ENCODE data around the gene PFKFB2.

The PFKFB2 gene

DNA sequence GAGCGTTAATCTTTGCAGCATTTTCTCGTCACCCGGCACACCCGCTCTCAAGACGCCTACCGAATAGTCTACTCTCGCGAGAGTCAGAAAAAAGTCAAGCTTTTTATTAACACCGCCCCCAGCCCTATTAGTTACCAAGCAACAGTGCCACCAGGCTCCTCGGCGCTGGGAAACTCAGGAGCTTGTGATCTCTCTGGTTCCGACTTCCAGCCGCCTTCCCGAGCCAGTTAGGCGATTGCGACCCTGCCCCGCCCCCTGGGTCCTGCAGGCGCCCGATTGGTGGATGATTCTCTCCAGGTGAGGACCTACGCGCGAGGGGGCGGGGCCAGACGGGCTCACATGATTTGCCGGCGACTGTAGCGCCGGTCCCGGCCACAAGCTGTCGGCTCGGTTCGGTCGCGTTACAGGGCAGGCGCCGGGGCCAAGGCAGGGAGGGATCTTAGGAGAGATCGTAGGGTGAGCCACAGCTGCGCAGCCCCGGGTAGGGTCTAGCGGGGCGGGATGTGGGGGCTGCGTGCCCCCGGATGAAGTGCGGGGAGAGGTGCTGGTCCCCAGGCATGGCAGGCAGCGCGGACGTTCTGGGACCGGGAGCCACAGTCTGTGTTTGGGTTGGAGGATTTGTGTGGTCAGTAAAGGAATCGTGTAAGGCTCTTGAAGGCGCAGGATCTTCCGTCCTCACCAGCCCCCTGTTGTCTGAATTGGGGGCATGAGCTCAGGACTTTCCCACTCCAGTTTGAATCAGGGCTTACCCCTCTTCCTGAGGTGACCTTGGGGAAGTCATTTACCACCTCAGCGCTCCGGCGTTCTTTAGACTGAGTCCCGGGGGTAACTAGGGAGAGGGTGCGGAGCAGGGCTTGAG is at the start of gene PFKFB2:
Gene PFKFB2 (plus strand): TSS at position 365 of the 859 bp plus-strand sequence. CDS start 1,443 bp downstream, outside the sequence.
- Histone ChIP-seq H3K4me1 (ENCODE audit: control insufficient read depth, insufficient read depth, low read length) (peaks cover 12% of the 10 kb centered on the region), H3K36me3 (ENCODE audit: control insufficient read depth, insufficient read depth, low read length) (peaks cover 12% of the 10 kb centered on the region), H3K9me3 (ENCODE audit: control insufficient read depth, insufficient read depth, low read depth, low read length) (no peaks in the 10 kb centered on the region), H3K27me3 (ENCODE audit: control insufficient read depth, insufficient read depth, low read length) (no peaks in the 10 kb centered on the region), H3K27ac (ENCODE audit: low read depth, low read length) (peak within 1 kb of the TSS; percentile 75), H3K4me3 (ENCODE audit: low read depth, low read length) (peak within 1 kb of the TSS; percentile 84), H3K9ac (ENCODE audit: low read length) (peak within 1 kb of the TSS; percentile 85)

DNA sequence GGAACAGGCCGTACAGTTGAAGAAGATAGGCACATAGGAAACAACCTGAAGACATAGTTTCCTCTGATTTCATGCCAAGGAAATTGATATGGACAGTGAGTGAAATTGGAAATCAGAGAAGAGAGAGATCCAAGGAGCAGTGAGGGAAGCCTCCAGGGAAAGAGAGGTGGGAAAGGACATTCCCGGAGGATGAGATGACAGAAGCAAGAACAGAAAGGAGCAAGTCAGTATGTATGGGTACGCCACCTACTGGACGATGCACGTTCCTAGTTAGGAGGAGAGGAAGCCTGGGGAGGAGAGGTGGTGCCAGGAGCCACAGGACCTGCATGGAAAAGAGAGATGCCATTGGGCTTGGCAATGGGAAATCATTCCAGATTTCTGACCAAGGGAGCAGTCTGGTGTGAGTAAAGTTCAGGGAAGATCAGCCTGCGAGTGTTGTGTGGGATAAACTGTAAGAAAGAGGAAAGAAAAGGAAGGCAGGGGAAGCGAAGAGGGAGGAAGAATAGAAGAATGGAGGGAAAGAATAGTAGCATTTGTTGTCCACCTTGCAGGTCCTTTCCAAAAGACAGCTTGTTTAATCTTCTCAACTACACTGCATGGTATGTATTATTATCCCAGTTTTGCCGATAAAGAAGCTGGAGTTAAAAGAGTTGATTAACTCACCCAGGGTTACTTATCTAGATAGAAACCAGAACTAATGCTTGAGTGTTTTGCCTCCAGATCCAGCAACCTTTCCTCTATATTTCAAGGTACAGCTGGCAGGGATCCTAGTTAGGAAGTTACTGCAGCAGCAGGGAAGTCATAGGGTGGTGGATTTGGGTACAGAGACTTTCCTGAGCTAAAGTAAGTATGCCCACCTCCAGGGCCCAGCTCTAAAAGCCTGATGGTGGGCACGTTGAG is 47.9 kb upstream of the PFKFB2 start:
- Histone ChIP-seq H3K9ac (ENCODE audit: low read length) (no peak overlapping the region), H3K27me3 (ENCODE audit: control insufficient read depth, insufficient read depth, low read length) (no peaks in the 10 kb centered on the region), H3K4me3 (ENCODE audit: low read depth, low read length) (no peak overlapping the region), H3K4me1 (ENCODE audit: control insufficient read depth, insufficient read depth, low read length) (peaks cover 13% of the 10 kb centered on the region), H3K36me3 (ENCODE audit: control insufficient read depth, insufficient read depth, low read length) (no peaks in the 10 kb centered on the region), H3K9me3 (ENCODE audit: control insufficient read depth, insufficient read depth, low read depth, low read length) (no peaks in the 10 kb centered on the region), H3K27ac (ENCODE audit: low read depth, low read length) (no peak overlapping the region)

DNA sequence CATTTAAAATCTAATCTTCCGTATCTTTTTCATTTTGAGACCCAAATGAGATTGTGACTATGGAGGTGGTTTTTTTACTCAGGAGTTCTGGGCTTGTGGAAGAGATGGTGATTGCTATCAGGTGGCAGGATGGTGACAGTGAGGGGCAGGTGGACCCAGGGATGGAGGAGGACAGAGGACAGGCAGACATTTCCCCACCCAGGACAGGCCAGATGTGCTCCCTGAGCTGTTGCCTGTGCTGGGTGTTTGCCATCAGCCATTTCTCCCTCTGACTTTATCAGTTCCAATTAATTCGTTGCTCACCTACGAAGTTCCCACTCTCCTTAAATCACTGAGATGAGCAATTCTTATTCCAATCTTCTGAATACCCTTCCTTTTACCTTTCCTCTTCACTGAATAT is 47.0 kb upstream of the PFKFB2 start:
- no peaks in the 10 kb centered on the region for H3K27me3 ChIP-seq (ENCODE audit: control insufficient read depth, insufficient read depth, low read length)
- H3K4me3 ChIP-seq (ENCODE audit: low read depth, low read length) = no peak overlapping the region
- no peak overlapping the region for H3K9ac ChIP-seq (ENCODE audit: low read length)
- peaks cover 13% of the 10 kb centered on the region for H3K4me1 ChIP-seq (ENCODE audit: control insufficient read depth, insufficient read depth, low read length)
- H3K36me3 ChIP-seq (ENCODE audit: control insufficient read depth, insufficient read depth, low read length) = no peaks in the 10 kb centered on the region
- H3K27ac ChIP-seq (ENCODE audit: low read depth, low read length) = no peak overlapping the region
- H3K9me3 ChIP-seq (ENCODE audit: control insufficient read depth, insufficient read depth, low read depth, low read length) = no peaks in the 10 kb centered on the region

DNA sequence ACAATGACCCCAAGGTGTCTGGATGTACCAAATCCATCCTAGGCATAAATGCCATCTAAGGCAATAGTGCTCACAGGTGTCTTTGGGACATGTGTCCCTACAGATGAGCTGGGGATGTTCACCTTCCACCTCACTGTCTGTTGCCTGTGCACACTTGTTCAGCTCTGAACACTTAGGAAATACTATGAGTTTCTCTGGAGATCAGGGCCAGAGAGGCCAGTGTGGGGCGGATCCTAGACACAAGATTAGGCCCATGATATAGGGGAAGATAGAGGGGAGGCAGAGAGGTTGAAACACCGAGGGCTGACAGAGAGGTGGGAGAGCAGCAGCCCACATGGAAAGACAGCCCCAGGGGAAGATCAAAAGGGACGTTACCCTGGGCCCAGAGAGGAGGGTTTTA is 46.2 kb upstream of the PFKFB2 start:
- Histone ChIP-seq H3K9ac (ENCODE audit: low read length) (no peak overlapping the region), H3K27ac (ENCODE audit: low read depth, low read length) (no peak overlapping the region)

DNA sequence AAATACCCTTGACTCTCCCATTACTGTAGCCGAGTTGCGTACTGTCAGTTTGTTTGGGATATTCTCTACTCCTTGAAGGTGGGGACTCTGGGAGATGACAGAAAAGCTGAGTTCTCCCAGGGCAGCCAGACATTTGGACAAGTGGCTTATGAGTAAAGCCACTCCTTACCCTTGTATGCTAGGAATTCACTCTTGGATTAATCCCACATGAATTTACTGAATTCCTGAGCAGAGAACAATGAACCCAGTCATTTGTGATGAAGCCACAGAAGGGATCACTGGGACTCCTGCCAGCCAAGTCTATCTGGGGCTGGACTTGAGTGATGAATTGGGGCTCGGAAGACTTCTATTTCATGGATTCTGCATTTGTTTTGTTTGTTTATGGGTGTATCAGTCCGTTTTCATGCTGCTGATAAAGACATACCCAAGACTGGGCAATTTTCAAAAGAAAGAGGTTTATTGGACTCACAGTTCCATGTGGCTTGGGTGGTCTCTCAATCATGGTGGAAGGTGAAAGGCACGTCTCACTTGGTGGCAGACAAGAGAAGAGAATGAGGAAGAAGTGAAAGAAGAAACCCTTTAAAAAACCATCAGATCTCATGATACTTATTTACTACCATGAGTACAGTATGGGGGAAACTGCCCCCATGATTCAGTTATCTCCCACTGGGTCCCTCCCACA is 45.6 kb upstream of the PFKFB2 start:
- no peak overlapping the region for H3K9ac ChIP-seq (ENCODE audit: low read length)
- no peaks in the 10 kb centered on the region for H3K36me3 ChIP-seq (ENCODE audit: control insufficient read depth, insufficient read depth, low read length)
- H3K4me3 ChIP-seq (ENCODE audit: low read depth, low read length) = no peak overlapping the region
- H3K27ac ChIP-seq (ENCODE audit: low read depth, low read length) = no peak overlapping the region
- no peaks in the 10 kb centered on the region for H3K9me3 ChIP-seq (ENCODE audit: control insufficient read depth, insufficient read depth, low read depth, low read length)
- H3K4me1 ChIP-seq (ENCODE audit: control insufficient read depth, insufficient read depth, low read length) = peaks cover 10% of the 10 kb centered on the region
- no peaks in the 10 kb centered on the region for H3K27me3 ChIP-seq (ENCODE audit: control insufficient read depth, insufficient read depth, low read length)

More for the DNA sequence above, 46.2 kb upstream of the PFKFB2 start:
- H3K27me3 ChIP-seq (ENCODE audit: control insufficient read depth, insufficient read depth, low read length) = no peaks in the 10 kb centered on the region
- no peaks in the 10 kb centered on the region for H3K36me3 ChIP-seq (ENCODE audit: control insufficient read depth, insufficient read depth, low read length)
- H3K4me3 ChIP-seq (ENCODE audit: low read depth, low read length) = no peak overlapping the region
- H3K9me3 ChIP-seq (ENCODE audit: control insufficient read depth, insufficient read depth, low read depth, low read length) = no peaks in the 10 kb centered on the region
- H3K4me1 ChIP-seq (ENCODE audit: control insufficient read depth, insufficient read depth, low read length) = peaks cover 11% of the 10 kb centered on the region

DNA sequence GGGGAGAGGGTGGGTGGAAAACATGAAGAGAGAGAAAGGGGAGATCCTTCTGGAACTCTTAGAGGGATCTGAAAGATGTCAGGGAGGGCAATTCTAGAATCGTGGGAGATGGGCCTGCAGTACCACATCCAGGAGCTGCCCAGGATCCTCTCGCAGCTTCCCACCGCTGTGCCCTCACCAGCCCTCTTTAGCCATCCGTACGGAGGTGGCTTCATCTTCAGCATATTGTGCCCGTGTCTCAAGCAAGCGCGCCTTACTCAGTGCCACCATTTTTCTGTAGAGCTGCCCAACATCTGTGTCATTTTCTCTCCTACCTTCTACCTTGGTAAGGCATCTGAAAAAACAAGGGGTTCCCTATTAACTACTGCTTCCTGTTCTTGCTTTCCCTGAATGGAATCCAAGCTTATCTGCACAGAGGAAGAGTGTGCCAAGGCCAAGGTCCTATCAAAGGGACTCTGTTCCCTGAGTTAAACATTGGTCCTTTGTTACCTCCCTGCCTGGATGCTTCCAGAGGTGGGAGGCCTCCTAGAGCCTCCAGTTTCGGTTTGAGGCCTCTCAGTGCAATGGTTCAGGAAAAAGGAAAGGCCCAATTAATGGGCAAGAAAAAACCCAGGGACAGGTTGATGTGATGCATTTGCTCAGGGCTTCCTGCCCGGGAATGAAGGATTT is 43.8 kb upstream of the PFKFB2 start:
- H3K27ac ChIP-seq (ENCODE audit: low read depth, low read length) = no peak overlapping the region
- H3K27me3 ChIP-seq (ENCODE audit: control insufficient read depth, insufficient read depth, low read length) = peaks cover 6% of the 10 kb centered on the region; the same call in 1 of the 2 replicates
- H3K4me1 ChIP-seq (ENCODE audit: control insufficient read depth, insufficient read depth, low read length) = no peaks in the 10 kb centered on the region
- H3K4me3 ChIP-seq (ENCODE audit: low read depth, low read length) = no peak overlapping the region
- no peak overlapping the region for H3K9ac ChIP-seq (ENCODE audit: low read length)
- H3K9me3 ChIP-seq (ENCODE audit: control insufficient read depth, insufficient read depth, low read depth, low read length) = no peaks in the 10 kb centered on the region
- no peaks in the 10 kb centered on the region for H3K36me3 ChIP-seq (ENCODE audit: control insufficient read depth, insufficient read depth, low read length)

DNA sequence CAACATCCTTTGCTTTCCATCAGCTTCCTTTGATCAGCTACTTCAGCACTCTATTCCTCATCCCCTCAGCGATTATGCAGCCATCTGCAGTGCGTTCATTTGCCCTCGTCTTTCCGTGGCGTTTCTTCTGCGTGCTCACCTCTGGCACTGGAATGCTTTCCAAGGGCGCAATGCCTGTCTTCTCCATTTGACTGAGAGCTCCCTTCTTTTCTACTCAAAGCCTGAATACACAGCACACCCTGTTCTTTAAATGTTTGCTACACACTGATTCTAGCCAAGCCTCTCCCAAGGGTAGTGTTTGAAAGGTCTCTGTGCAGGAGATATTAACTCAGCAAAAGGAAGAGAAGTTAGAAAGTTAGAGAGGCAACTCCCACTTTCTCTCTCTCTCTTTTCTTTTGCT is 43.1 kb upstream of the PFKFB2 start:
- Histone ChIP-seq H3K4me1 (ENCODE audit: control insufficient read depth, insufficient read depth, low read length) (no peaks in the 10 kb centered on the region), H3K27ac (ENCODE audit: low read depth, low read length) (no peak overlapping the region), H3K9ac (ENCODE audit: low read length) (no peak overlapping the region), H3K4me3 (ENCODE audit: low read depth, low read length) (no peak overlapping the region), H3K27me3 (ENCODE audit: control insufficient read depth, insufficient read depth, low read length) (peaks cover 6% of the 10 kb centered on the region; the same call in 1 of the 2 replicates), H3K36me3 (ENCODE audit: control insufficient read depth, insufficient read depth, low read length) (no peaks in the 10 kb centered on the region), H3K9me3 (ENCODE audit: control insufficient read depth, insufficient read depth, low read depth, low read length) (no peaks in the 10 kb centered on the region)

DNA sequence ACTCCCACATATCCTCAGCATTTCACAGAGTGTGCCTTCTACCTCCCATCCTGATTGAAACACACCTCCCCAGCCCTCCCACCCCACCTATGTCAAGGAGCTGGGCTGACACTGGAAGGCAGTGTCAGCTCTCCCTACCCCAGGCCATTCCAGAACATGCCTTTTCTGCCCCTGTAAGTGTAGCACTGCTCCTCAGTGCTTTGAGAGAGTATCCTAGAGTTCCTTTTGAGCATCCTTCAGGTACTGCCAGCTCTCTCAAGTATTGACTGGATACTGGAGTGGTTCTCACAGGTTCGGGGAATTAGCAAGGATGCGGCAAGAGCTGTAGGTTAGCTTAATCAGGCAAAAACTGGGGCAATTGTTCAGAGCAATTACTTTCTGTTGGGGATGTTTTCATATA is 42.3 kb upstream of the PFKFB2 start:
- Histone ChIP-seq H3K4me1 (ENCODE audit: control insufficient read depth, insufficient read depth, low read length) (no peaks in the 10 kb centered on the region), H3K9me3 (ENCODE audit: control insufficient read depth, insufficient read depth, low read depth, low read length) (no peaks in the 10 kb centered on the region), H3K9ac (ENCODE audit: low read length) (no peak overlapping the region), H3K4me3 (ENCODE audit: low read depth, low read length) (no peak overlapping the region), H3K27me3 (ENCODE audit: control insufficient read depth, insufficient read depth, low read length) (peaks cover 6% of the 10 kb centered on the region; the same call in 1 of the 2 replicates), H3K27ac (ENCODE audit: low read depth, low read length) (no peak overlapping the region), H3K36me3 (ENCODE audit: control insufficient read depth, insufficient read depth, low read length) (no peaks in the 10 kb centered on the region)

DNA sequence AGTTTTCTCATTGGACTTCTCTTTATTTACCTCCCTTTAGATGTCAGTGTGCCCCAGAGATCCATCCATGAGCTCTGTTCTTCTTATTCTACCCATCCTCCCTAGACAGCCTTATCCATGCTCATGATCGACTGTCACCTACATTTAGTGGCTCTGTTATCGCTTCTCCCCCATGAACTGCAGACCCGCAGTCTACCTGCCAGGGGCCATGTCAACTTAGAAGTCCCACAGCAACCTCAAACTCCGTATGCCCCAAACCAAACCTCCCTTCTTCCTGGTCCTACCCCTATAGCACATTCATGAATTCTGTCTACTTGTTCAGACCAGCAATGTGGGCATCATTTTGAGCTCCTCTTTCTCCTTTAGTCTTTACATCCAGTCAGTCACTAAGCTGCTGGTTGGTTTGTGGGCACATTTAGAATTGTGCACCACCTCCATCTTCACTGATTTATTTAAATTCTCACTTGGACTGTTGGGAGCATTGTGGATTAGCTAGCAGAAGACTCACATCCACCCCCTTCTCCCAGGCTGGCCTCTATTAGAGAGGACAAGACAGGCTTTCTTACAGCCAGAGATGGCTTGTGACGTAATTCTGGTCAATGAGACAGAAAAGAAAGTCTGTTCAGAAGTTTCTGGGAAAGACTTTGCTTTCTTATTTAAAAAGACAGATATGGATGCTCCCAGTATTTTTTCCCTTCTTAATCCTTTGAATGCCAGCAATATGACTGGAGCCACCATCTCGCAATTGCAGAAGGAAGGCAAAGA is 39.6 kb upstream of the PFKFB2 start:
- Histone ChIP-seq H3K36me3 (ENCODE audit: control insufficient read depth, insufficient read depth, low read length) (no peaks in the 10 kb centered on the region), H3K27me3 (ENCODE audit: control insufficient read depth, insufficient read depth, low read length) (peaks cover 6% of the 10 kb centered on the region; the same call in 1 of the 2 replicates), H3K9ac (ENCODE audit: low read length) (no peak overlapping the region), H3K4me3 (ENCODE audit: low read depth, low read length) (no peak overlapping the region), H3K27ac (ENCODE audit: low read depth, low read length) (no peak overlapping the region), H3K9me3 (ENCODE audit: control insufficient read depth, insufficient read depth, low read depth, low read length) (no peaks in the 10 kb centered on the region), H3K4me1 (ENCODE audit: control insufficient read depth, insufficient read depth, low read length) (no peaks in the 10 kb centered on the region)

DNA sequence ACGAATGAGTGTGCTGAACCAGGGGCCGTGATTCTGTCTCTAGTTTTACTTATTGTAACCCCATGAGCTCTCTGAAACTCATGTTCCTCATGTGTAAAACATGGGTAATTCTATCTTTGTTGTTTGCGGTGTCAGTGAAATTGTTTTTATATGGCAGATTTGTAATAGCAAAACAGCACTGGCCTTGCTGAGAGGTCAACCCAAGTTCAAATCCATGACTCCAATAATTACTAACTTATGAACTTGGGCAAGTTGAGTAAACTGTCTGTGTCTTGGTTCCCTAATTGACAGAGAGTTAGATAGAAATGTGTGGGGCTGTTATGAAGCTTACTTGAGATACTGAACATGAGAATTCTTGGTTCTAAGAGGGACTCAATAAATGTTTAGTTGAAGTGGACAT is 38.3 kb upstream of the PFKFB2 start:
- Histone ChIP-seq H3K36me3 (ENCODE audit: control insufficient read depth, insufficient read depth, low read length) (no peaks in the 10 kb centered on the region), H3K27ac (ENCODE audit: low read depth, low read length) (no peak overlapping the region), H3K9ac (ENCODE audit: low read length) (no peak overlapping the region), H3K4me1 (ENCODE audit: control insufficient read depth, insufficient read depth, low read length) (no peaks in the 10 kb centered on the region), H3K4me3 (ENCODE audit: low read depth, low read length) (no peak overlapping the region), H3K27me3 (ENCODE audit: control insufficient read depth, insufficient read depth, low read length) (peaks cover 6% of the 10 kb centered on the region; the same call in 1 of the 2 replicates), H3K9me3 (ENCODE audit: control insufficient read depth, insufficient read depth, low read depth, low read length) (no peaks in the 10 kb centered on the region)
